VCaP (cell line): ENCODE data around the gene MX1.

ENCODE experiments used
- H3K27ac ChIP-seq: fragments of 450-650 bp; 2 replicates; pipeline ENCODE4 v1.5.1; 2017
- TF ChIP-seq, protein P1 (sequence below): fragments of 450-650 bp; conservative IDR thresholded peaks from 2 replicates; pipeline ENCODE4 v1.5.1; 2017; ENCODE audit warnings: mild to moderate bottlenecking, moderate library complexity

Gene MX1

GRCh38 chr21:41387824-41388223, 38.2 kb upstream of the MX1 start:
- TF ChIP-seq, protein P1, sequence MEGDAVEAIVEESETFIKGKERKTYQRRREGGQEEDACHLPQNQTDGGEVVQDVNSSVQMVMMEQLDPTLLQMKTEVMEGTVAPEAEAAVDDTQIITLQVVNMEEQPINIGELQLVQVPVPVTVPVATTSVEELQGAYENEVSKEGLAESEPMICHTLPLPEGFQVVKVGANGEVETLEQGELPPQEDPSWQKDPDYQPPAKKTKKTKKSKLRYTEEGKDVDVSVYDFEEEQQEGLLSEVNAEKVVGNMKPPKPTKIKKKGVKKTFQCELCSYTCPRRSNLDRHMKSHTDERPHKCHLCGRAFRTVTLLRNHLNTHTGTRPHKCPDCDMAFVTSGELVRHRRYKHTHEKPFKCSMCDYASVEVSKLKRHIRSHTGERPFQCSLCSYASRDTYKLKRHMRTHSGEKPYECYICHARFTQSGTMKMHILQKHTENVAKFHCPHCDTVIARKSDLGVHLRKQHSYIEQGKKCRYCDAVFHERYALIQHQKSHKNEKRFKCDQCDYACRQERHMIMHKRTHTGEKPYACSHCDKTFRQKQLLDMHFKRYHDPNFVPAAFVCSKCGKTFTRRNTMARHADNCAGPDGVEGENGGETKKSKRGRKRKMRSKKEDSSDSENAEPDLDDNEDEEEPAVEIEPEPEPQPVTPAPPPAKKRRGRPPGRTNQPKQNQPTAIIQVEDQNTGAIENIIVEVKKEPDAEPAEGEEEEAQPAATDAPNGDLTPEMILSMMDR: no peak
- H3K27ac ChIP-seq: no peak overlapping the region

DNA sequence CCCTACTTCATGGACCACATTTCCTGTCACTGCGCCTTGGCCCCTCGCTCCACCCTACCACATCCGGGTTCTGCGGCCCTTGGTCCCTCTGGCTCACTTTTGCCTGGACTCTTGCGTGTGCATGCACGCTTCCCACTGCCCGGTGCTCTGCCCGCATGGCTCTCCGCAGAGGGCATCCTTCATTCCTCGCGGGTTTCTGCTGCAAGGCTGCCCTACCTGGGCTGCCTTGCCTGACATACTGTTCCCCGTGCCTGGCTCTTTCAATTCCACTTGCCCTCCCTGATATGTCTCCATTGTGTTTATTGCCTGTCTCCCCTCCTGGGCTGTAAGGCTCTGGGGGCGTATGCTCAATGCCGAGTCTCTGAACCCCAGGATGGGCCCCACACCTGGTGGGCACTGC, 37.8 kb upstream of the MX1 start:
- TF ChIP-seq, protein P1: no peak
- H3K27ac ChIP-seq: no peak overlapping the region

- TF ChIP-seq, protein P1: no peak
- no peak overlapping the region for H3K27ac ChIP-seq
These were observed 35.9 kb upstream of the MX1 start for GRCh38 chr21:41390043-41390639.

GRCh38 chr21:41393876-41394465, 32.1 kb upstream of the MX1 start:
- H3K27ac ChIP-seq: no peak overlapping the region
- TF ChIP-seq, protein P1: no peak

GRCh38 chr21:41396558-41397075, 29.4 kb upstream of the MX1 start:
- TF ChIP-seq, protein P1: no peak
- peak overlapping the region; percentile 35 for H3K27ac ChIP-seq

- H3K27ac ChIP-seq: peak overlapping the region; percentile 35; the same call in 1 of the 2 replicates
- TF ChIP-seq, protein P1: no peak
These were observed 28.6 kb upstream of the MX1 start for GRCh38 chr21:41397471-41397891.

DNA sequence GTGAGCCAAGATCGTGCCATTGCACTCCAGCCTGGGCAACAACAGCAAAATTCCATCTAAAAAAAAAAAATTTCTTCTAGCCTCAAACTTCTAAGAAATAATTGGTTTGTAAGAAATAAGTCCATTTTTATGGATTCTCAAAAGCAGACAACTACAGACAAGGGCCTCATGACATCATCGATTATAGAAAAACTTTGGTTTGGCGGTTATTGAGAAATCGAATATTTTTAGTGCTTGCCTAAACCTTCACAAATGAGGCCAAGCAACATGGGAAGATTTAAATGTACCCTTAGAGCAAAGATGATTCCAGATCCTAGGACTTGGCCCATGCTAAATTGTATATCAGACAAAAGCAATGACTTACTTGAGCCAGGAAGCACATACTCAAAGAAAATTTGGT, 27.8 kb upstream of the MX1 start:
- TF ChIP-seq, protein P1: no peak
- no peak overlapping the region for H3K27ac ChIP-seq
